Lower leg skin (tissue), 4 donors: Measurements from ENCODE around the gene ZBTB42. TPM values are rescaled to one million over a fixed set of nuclear protein-coding genes. Genes with fewer than 3 reads are reported as not detected.
"Not testable (repeated sequence)": the region's sequence is repeated elsewhere in the genome, so short reads cannot be mapped to it uniquely, and the experiment has no call there.

ENCODE experiments used
- DNase-seq, 2 donors: peaks; one replicate each; pipeline ENCODE4 v3.0.0-alpha.2; 2019; ENCODE audit warnings: low spot score in 2 of 2
- H3K4me3 ChIP-seq: fragments of 200-600 bp; sonication (generic); 2 replicates; pipeline ENCODE4 v1.5.1; 2017; ENCODE audit warnings: mild to moderate bottlenecking, low read depth; ENCODE audit not compliant: poor library complexity, severe bottlenecking
- POLR2A ChIP-seq, 2 donors: fragments of 450-650 bp; IDR thresholded peaks; one replicate each; pipeline ENCODE4 v1.6.1; 2016 to 2017; ENCODE audit warnings: antibody characterized with exemption in 2 of 2, mild to moderate bottlenecking in 1 of 2, moderate library complexity in 1 of 2
- WGBS, 2 donors: methylation state at CpG; one replicate each; pipeline ENCODE4 v1.1.5; 2018; 5-methylcytosine and 5-hydroxymethylcytosine counted together
- intact Hi-C: fragments of 100-400 bp; cut with DNase I; formaldehyde crosslinking; loops from one replicate; pipeline ENCODE4 v1.15.0; 2023; ENCODE audit warnings: low total_unique reads
- total RNA-seq, 4 donors: library from RNA; depleted of rRNA; stranded (reverse); fragments of >200 nt; gene quantifications; one replicate each; pipeline ENCODE4 v1.1.0, GENCODE V29; 2016
- TF ChIP-seq, protein P1 (sequence below), 3 donors: fragments of 450-650 bp; IDR thresholded peaks; one replicate each; pipeline ENCODE4 v1.5.1; 2016; ENCODE audit warnings: antibody characterized with exemption in 3 of 3, mild to moderate bottlenecking in 3 of 3, moderate library complexity in 2 of 3

The ZBTB42 gene
- total RNA-seq, 4 donors from 2014 or later = 1.6 to 11.9 (median 8.6) TPM

DNA sequence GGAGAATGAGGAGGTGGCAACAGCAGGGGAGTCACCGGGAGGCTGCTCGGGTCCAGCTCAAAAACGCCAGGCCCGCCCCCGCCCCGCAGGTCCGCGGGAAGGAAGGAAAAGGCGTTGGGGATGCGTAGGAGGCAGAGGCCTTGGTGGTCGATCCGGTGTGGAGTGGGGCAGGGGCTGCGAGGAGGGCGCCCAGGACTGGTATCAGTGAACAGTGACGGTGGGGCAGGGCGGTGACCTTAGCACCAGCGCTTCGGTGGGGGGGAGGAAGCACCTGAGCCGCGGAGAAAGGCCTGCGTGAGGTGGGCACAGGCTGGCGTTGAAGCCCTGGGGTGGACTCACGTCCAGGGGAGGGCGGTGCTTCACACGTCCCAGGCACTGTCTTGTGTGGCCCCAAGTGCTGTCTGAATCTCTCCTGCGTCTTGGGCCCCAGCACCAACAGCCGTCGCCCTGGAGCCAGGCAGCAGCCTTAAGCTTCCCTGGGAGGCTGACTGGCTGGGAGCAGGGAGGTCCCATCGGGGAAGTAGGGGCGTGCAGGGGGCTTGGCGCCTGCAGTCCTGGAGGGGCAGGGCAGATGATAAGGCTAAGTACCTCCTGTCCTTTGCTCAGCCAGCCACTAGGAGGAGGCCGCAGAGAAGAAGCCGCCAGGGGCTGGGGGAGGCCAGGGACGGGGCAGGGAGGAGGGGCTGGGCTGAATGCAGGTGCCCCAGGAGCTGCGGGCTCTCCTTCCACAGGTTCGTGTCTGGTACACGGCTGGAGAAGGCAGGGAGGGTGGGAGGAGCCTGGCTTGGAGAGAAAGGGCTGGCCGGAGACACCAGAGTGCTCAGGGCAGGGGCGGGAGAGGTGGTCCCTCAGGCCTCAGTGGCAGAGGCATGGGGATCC, 26.5 kb downstream of the ZBTB42 start:
- intact Hi-C loops = no loop called here
- TF ChIP-seq POLR2A (IDR thresholded peaks at IDR 0.05) = no peak
- TF ChIP-seq, protein P1, sequence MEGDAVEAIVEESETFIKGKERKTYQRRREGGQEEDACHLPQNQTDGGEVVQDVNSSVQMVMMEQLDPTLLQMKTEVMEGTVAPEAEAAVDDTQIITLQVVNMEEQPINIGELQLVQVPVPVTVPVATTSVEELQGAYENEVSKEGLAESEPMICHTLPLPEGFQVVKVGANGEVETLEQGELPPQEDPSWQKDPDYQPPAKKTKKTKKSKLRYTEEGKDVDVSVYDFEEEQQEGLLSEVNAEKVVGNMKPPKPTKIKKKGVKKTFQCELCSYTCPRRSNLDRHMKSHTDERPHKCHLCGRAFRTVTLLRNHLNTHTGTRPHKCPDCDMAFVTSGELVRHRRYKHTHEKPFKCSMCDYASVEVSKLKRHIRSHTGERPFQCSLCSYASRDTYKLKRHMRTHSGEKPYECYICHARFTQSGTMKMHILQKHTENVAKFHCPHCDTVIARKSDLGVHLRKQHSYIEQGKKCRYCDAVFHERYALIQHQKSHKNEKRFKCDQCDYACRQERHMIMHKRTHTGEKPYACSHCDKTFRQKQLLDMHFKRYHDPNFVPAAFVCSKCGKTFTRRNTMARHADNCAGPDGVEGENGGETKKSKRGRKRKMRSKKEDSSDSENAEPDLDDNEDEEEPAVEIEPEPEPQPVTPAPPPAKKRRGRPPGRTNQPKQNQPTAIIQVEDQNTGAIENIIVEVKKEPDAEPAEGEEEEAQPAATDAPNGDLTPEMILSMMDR (IDR thresholded peaks at IDR 0.05) = no peak
- no peak for DNase-seq
- 8 to 13% methylated on average over 35 to 39 of the region's 39 CpGs for WGBS, 2 donors
- H3K4me3 ChIP-seq = no peak overlapping the region

DNA sequence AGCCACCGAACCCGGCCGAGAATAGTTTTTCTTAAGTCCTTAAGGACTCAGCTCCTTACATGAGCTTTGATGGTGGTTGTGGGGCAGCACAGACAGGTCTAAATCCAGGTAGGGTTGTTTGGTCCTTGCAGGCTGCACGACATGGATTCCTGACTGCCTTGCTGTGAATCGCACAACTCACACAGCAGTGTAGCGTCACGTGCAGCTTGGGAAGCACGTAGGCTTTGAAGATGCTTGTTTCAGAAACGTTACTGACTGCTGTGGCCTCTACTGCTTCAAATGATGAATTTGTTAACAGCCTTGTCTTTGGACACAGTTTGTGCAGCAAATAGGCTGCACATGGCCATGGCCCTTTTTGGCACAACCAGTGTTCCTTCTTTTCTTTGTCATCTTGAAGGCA, 29.9 kb downstream of the ZBTB42 start:
- 60 to 77% methylated on average over 9 of the region's 9 CpGs for WGBS, 2 donors
- H3K4me3 ChIP-seq = no peak overlapping the region
- intact Hi-C loops = no loop called here
- TF ChIP-seq, protein P1 (IDR thresholded peaks at IDR 0.05) = no peak
- TF ChIP-seq POLR2A (IDR thresholded peaks at IDR 0.05) = no peak
- no peak for DNase-seq

DNA sequence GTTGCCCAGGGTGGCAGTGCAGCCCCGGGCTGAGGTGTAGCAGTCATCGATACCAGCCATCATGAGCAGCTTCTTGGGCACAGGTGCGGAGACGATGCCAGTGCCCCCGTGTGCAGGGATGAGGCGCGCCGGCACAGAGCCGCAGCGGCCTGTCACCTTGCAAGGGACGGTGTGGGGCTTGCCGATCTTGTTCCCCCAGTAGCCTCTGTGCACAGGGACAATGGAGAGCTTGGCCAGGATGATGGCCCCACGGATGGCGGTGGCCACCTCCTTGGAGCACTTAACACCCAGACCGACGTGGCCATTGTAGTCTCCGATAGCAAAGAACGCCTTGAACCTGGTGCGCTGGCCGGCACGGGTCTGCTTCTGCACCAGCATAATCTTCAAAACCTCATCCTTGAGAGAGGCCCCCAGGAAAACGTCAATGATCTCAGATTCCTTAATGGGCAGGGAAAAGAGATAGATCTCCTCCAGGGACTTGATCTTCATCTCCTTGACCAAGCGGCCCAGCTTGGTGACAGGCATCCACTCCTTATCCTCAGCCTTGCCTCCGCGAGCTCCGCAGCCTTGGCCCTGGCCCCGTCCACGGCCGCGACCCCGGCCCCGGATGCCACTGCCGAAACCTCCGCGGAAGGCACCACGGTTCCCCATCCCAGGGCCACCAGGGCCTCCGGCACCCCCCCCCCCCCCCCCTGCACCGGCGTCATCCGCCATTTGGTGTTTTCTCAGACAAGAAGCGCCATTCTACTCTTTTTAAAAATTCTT, 35.5 kb downstream of the ZBTB42 start:
- intact Hi-C loops, H3K4me3 ChIP-seq, DNase-seq: not testable (repeated sequence)
- WGBS, 2 donors = 95 to 98% methylated on average over 28 to 30 of the region's 41 CpGs

DNA sequence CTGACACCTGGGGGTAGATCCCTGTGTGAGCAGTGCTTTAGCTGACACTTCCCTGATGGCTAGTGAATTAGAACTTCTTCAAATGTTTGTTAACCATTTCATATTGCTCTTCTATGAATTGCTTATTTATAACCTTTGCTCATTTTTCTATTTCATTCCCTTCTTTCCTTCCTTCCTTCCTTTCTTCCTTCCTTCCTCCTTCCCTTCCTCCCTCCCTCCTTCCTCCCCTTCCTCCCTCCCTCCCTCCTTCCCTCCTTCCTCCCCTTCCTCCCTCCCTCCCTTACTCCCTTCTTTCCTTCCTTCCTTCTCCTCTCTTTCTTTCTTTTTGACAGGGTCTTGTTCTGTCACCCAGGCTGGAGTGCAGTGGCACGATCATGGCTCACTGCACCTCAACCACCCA, 40.8 kb downstream of the ZBTB42 start:
- H3K4me3 ChIP-seq = no peak overlapping the region
- TF ChIP-seq, protein P1 (IDR thresholded peaks at IDR 0.05) = no peak
- no peak for TF ChIP-seq POLR2A (IDR thresholded peaks at IDR 0.05)
- DNase-seq = no peak
- whole genome bisulfite sequencing, 2 donors = 82 to 95% methylated on average over 1 of the region's 1 CpG
- intact Hi-C loops = no loop called here

DNA sequence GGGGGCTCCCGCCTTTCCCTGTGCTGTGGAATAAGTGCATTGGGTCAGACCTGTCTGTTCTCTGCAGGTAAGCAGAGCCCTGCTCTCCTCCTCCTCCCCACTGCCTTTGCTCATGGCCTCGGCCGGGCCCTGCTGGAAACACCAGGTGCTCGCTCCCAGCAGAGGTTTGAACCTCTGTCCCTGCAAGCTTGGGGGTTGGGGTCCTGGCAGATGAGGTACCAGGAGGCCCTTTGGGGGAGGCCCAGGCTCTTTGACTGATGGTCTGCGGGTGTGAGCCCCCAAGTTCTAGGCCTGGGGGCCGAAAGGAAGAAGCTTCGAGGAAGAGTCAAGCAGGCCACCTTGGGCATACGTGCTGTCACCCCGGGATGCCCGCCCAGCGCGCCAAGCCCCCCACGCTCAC, 42.1 kb downstream of the ZBTB42 start:
- H3K4me3 ChIP-seq = no peak overlapping the region
- no peak for DNase-seq
- intact Hi-C loops = no loop called here
- TF ChIP-seq POLR2A (IDR thresholded peaks at IDR 0.05) = no peak
- TF ChIP-seq, protein P1 (IDR thresholded peaks at IDR 0.05) = no peak
- WGBS, 2 donors = 38 to 46% methylated on average over 11 to 13 of the region's 13 CpGs
